Measurements from ENCODE around the gene FBXO38.

- TF ChIP-seq CTCF (conservative IDR thresholded peaks at IDR 0.05; ENCODE audit: low read length): no peak
- no peak for TF ChIP-seq EZH2phosphoT487 (IDR thresholded peaks at IDR 0.05; ENCODE audit: borderline replicate concordance, low read depth, low read length)
These were observed 4.9 kb downstream of the FBXO38 start for GRCh38 chr5:148388696-148389095.
